WTC11 (cell line): ENCODE data around the gene TRIM17. TPM values are rescaled to one million over a fixed set of nuclear protein-coding genes. Genes with fewer than 3 reads are reported as not detected.
A peak's percentile ranks its signal among the peaks of the same experiment; 100 is the strongest.

Source experiments
- ATAC-seq: fragments of 200-7000 bp; cut with Tn5 transposase; 2 replicates; pipeline ENCODE4 v1.10.0; 2021; ENCODE audit warnings: mild to moderate bottlenecking, moderate library complexity
- CTCF ChIA-PET: fragments of 300-600 bp; sonication (Branson Sonifier 250); formaldehyde crosslinking; loops from one replicate; lab custom pipeline; 2021; ENCODE audit warnings: antibody characterized with exemption; lab: Charles Lee
- POLR2A ChIA-PET: fragments of 350-600 bp; sonication (Branson Sonifier 250); formaldehyde crosslinking; loops from one replicate; lab custom pipeline; 2021; ENCODE audit warnings: antibody characterized with exemption; lab: Charles Lee
- DNase-seq: peaks from one replicate; pipeline ENCODE4 v3.0.0; 2021; ENCODE audit warnings: low spot score
- H3K27ac Mint-ChIP-seq: 2 replicates; pipeline ENCODE4 v1.8.0; 2021; ENCODE audit warnings: mixed read lengths
- H3K27me3 Mint-ChIP-seq: 2 replicates; pipeline ENCODE4 v1.8.0; 2021; ENCODE audit warnings: low read depth, mild to moderate bottlenecking, moderate library complexity, mixed read lengths
- H3K36me3 Mint-ChIP-seq: 2 replicates; pipeline ENCODE4 v1.8.0; 2021; ENCODE audit warnings: mixed read lengths
- H3K4me1 Mint-ChIP-seq: 2 replicates; pipeline ENCODE4 v1.8.0; 2022; ENCODE audit warnings: mixed read lengths
- H3K4me3 Mint-ChIP-seq: 2 replicates; pipeline ENCODE4 v1.8.0; 2021; ENCODE audit warnings: mild to moderate bottlenecking, moderate library complexity, mixed read lengths
- H3K9me3 Mint-ChIP-seq: 2 replicates; pipeline ENCODE4 v1.8.0; 2021; ENCODE audit warnings: mixed read lengths
- CREM ChIP-seq: sonication (generic); formaldehyde crosslinking; IDR thresholded peaks from 2 replicates; pipeline ENCODE4 v1.8.1; 2022; ENCODE audit warnings: mild to moderate bottlenecking, missing genetic modification reagents, moderate library complexity
- ESRRA ChIP-seq: sonication (generic); formaldehyde crosslinking; IDR thresholded peaks from 2 replicates; pipeline ENCODE4 v1.8.1; 2022; ENCODE audit warnings: mild to moderate bottlenecking, missing genetic modification reagents, borderline replicate concordance
- ETV6 ChIP-seq: sonication (generic); formaldehyde crosslinking; IDR thresholded peaks from 2 replicates; pipeline ENCODE4 v1.8.1; 2022; ENCODE audit warnings: mild to moderate bottlenecking, missing genetic modification reagents
- FOXP1 ChIP-seq: sonication (generic); formaldehyde crosslinking; IDR thresholded peaks from 2 replicates; pipeline ENCODE4 v1.8.0; 2022; ENCODE audit warnings: missing genetic modification reagents, mild to moderate bottlenecking, moderate library complexity, borderline replicate concordance
- KAT7 ChIP-seq: sonication (generic); formaldehyde crosslinking; IDR thresholded peaks from 2 replicates; pipeline ENCODE4 v1.8.1; 2023; ENCODE audit warnings: missing genetic modification reagents, mild to moderate bottlenecking, borderline replicate concordance
- NR1H2 ChIP-seq: sonication (generic); formaldehyde crosslinking; IDR thresholded peaks from 2 replicates; pipeline ENCODE4 v1.9.0; 2021; ENCODE audit warnings: mild to moderate bottlenecking, moderate library complexity, missing genetic modification reagents
- OVOL2 ChIP-seq: fragments of 250-450 bp; sonication (Bioruptor Pico); IDR thresholded peaks from 2 replicates; pipeline ENCODE4 v1.9.0; 2021; ENCODE audit warnings: mild to moderate bottlenecking, borderline replicate concordance
- RELA ChIP-seq: sonication (generic); formaldehyde crosslinking; IDR thresholded peaks from 2 replicates; pipeline ENCODE4 v1.8.1; 2022; ENCODE audit warnings: missing genetic modification reagents, mild to moderate bottlenecking, borderline replicate concordance
- SMAD4 ChIP-seq: sonication (generic); formaldehyde crosslinking; IDR thresholded peaks from 2 replicates; pipeline ENCODE4 v1.8.0; 2022; ENCODE audit warnings: mild to moderate bottlenecking, missing genetic modification reagents
- SP1 ChIP-seq: sonication (generic); formaldehyde crosslinking; conservative IDR thresholded peaks from 2 replicates; pipeline ENCODE4 v1.8.1; 2022; ENCODE audit warnings: missing genetic modification reagents
- TEAD1 ChIP-seq: sonication (generic); formaldehyde crosslinking; IDR thresholded peaks from 2 replicates; pipeline ENCODE4 v1.8.0; 2022; ENCODE audit warnings: mild to moderate bottlenecking, missing genetic modification reagents
- ZNF232 ChIP-seq: sonication (generic); formaldehyde crosslinking; IDR thresholded peaks from 2 replicates; pipeline ENCODE4 v1.8.0; 2022; ENCODE audit warnings: mild to moderate bottlenecking, missing genetic modification reagents
- ZNF263 ChIP-seq: sonication (generic); formaldehyde crosslinking; IDR thresholded peaks from 2 replicates; pipeline ENCODE4 v1.8.1; 2022; ENCODE audit warnings: low read depth, mild to moderate bottlenecking, moderate library complexity, missing genetic modification reagents
- ZNF317 ChIP-seq: sonication (generic); formaldehyde crosslinking; IDR thresholded peaks from 2 replicates; pipeline ENCODE4 v1.8.1; 2023; ENCODE audit warnings: low read depth, mild to moderate bottlenecking, moderate library complexity, missing genetic modification reagents, borderline replicate concordance
- ZNF396 ChIP-seq: fragments of 250-450 bp; sonication (Bioruptor Pico); IDR thresholded peaks from 2 replicates; pipeline ENCODE4 v1.8.0; 2021; ENCODE audit warnings: mild to moderate bottlenecking, moderate library complexity, borderline replicate concordance
- ZNF671 ChIP-seq: fragments of 250-450 bp; sonication (Bioruptor Pico); IDR thresholded peaks from 2 replicates; pipeline ENCODE4 v1.8.0; 2021; ENCODE audit warnings: mild to moderate bottlenecking
- total RNA-seq: library from RNA; stranded (reverse); gene quantifications from 3 replicates; pipeline ENCODE4 v1.2.3, GENCODE V29; 2021
- TF ChIP-seq, protein P1 (sequence below): sonication (generic); formaldehyde crosslinking; conservative IDR thresholded peaks from 2 replicates; pipeline ENCODE4 v1.8.1; 2022; ENCODE audit warnings: mild to moderate bottlenecking, missing genetic modification reagents
- TF ChIP-seq, protein P2 (sequence below): sonication (generic); formaldehyde crosslinking; IDR thresholded peaks from 2 replicates; pipeline ENCODE4 v1.8.1; 2023; ENCODE audit warnings: mild to moderate bottlenecking, missing genetic modification reagents
- TF ChIP-seq, protein P3 (sequence below): fragments of 250-450 bp; sonication (Bioruptor Pico); conservative IDR thresholded peaks from 2 replicates; pipeline ENCODE4 v1.9.0; 2021; ENCODE audit warnings: mild to moderate bottlenecking
- TF ChIP-seq, protein P4 (sequence below): sonication (generic); formaldehyde crosslinking; IDR thresholded peaks from 2 replicates; pipeline ENCODE4 v1.8.1; 2022; ENCODE audit warnings: mild to moderate bottlenecking, missing genetic modification reagents, moderate library complexity, borderline replicate concordance
- TF ChIP-seq, protein P5 (sequence below): fragments of 250-450 bp; sonication (Bioruptor Pico); IDR thresholded peaks from 2 replicates; pipeline ENCODE4 v2.1.2; 2022; ENCODE audit warnings: mild to moderate bottlenecking, moderate library complexity
- TF ChIP-seq, protein P6 (sequence below): fragments of 250-450 bp; sonication (Bioruptor Pico); IDR thresholded peaks from 2 replicates; pipeline ENCODE4 v1.9.0; 2021; ENCODE audit warnings: moderate library complexity, mild to moderate bottlenecking, inconsistent platforms, borderline replicate concordance
- TF ChIP-seq, protein P7 (sequence below): sonication (generic); formaldehyde crosslinking; IDR thresholded peaks from 2 replicates; pipeline ENCODE4 v1.8.0; 2022; ENCODE audit warnings: mild to moderate bottlenecking, missing genetic modification reagents
- TF ChIP-seq, protein P8 (sequence below): sonication (generic); formaldehyde crosslinking; IDR thresholded peaks from 2 replicates; pipeline ENCODE4 v1.8.0; 2023; ENCODE audit warnings: missing genetic modification reagents
- TF ChIP-seq, protein P9 (sequence below): sonication (generic); formaldehyde crosslinking; conservative IDR thresholded peaks from 2 replicates; pipeline ENCODE4 v1.8.1; 2023; ENCODE audit warnings: mild to moderate bottlenecking, low read depth, missing genetic modification reagents, moderate library complexity

The TRIM17 gene
- total RNA-seq, 1 experiment from 2014 or later: 2.6 TPM

DNA sequence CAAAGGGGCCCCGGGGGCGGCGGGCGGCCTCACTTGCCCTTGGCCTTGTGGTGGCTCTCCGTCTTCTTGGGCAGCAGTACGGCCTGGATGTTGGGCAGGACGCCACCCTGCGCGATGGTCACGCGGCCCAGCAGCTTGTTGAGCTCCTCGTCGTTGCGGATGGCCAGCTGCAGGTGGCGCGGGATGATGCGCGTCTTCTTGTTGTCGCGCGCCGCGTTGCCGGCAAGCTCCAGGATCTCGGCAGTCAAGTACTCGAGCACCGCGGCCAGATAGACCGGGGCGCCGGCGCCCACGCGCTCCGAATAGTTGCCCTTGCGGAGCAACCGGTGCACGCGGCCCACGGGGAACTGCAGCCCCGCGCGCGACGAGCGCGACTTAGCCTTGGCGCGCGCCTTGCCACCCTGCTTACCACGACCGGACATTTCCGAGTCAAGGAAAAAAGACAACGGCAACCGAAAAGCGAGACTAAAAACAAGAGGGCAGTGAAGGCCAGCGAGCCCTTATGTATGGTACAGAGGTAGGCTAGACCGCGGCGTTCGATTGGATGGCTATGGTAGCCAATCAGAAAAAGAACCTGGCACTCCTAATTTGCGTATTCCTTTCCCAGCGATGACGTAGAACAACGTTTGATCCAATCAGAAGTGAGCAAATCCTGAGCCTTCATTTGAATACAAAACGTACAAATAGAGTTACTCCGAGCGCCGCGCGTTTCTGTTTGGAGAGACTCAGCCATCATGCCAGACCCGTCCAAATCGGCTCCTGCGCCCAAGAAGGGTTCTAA lies 40.9 kb upstream of the TRIM17 start:
- H3K27me3 Mint-ChIP-seq: peaks cover 11% of the 10 kb centered on the region
- ChIA-PET CTCF (interaction anchor here (0.6 to 2.2 kb wide), 12 partner anchors 9 to 64 kb away, joined by 3 to 12 read pairs (median 4); no protein-coding TSS in a partner anchor), POLR2A (interaction anchor here (0.6 to 3.1 kb wide), 20 partner anchors 9 to 391 kb away, joined by 3 to 52 read pairs (median 6); partner anchors contain the start of genes RNF187 and TRIM11)
- H3K9me3 Mint-ChIP-seq: no peaks in the 10 kb centered on the region
- peak; percentile 90 for ATAC-seq
- H3K4me1 Mint-ChIP-seq: peaks cover 33% of the 10 kb centered on the region
- peak; percentile 87 for DNase-seq
- H3K4me3 Mint-ChIP-seq: peak overlapping the region; percentile 96
- H3K36me3 Mint-ChIP-seq: peaks cover 3% of the 10 kb centered on the region; the same call in 1 of the 2 replicates
- H3K27ac Mint-ChIP-seq: peak overlapping the region; percentile 100
- TF ChIP-seq ZNF671 (no peak), FOXP1 (peak; percentile 82; the same call in 1 of the 2 replicates), CREM (CRISPR knock-in tag) (peak; percentile 59; the same call in 1 of the 2 replicates), NR1H2 (CRISPR knock-in tag) (no peak), ETV6 (peak; percentile 63; the same call in 1 of the 2 replicates), ZNF232 (CRISPR knock-in tag) (no peak), TEAD1 (no peak), ESRRA (CRISPR knock-in tag) (no peak), KAT7 (CRISPR knock-in tag) (no peak), ZNF317 (0 out of 2 replicates have a peak, but pooled peaks have one; percentile 39), RELA (CRISPR knock-in tag) (no peak; the same call in 1 of the 2 replicates), SP1 (CRISPR knock-in tag) (peak; percentile 45; the same call in 1 of the 2 replicates), SMAD4 (CRISPR knock-in tag) (no peak), ZNF263 (CRISPR knock-in tag) (no peak), ZNF396 (CRISPR knock-in tag) (no peak), OVOL2 (CRISPR knock-in tag) (no peak)
- TF ChIP-seq, protein P1, sequence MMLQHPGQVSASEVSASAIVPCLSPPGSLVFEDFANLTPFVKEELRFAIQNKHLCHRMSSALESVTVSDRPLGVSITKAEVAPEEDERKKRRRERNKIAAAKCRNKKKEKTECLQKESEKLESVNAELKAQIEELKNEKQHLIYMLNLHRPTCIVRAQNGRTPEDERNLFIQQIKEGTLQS: no peak
- TF ChIP-seq, protein P2, sequence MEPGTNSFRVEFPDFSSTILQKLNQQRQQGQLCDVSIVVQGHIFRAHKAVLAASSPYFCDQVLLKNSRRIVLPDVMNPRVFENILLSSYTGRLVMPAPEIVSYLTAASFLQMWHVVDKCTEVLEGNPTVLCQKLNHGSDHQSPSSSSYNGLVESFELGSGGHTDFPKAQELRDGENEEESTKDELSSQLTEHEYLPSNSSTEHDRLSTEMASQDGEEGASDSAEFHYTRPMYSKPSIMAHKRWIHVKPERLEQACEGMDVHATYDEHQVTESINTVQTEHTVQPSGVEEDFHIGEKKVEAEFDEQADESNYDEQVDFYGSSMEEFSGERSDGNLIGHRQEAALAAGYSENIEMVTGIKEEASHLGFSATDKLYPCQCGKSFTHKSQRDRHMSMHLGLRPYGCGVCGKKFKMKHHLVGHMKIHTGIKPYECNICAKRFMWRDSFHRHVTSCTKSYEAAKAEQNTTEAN: peak; percentile 58; the same call in 1 of the 2 replicates
- TF ChIP-seq, protein P3, sequence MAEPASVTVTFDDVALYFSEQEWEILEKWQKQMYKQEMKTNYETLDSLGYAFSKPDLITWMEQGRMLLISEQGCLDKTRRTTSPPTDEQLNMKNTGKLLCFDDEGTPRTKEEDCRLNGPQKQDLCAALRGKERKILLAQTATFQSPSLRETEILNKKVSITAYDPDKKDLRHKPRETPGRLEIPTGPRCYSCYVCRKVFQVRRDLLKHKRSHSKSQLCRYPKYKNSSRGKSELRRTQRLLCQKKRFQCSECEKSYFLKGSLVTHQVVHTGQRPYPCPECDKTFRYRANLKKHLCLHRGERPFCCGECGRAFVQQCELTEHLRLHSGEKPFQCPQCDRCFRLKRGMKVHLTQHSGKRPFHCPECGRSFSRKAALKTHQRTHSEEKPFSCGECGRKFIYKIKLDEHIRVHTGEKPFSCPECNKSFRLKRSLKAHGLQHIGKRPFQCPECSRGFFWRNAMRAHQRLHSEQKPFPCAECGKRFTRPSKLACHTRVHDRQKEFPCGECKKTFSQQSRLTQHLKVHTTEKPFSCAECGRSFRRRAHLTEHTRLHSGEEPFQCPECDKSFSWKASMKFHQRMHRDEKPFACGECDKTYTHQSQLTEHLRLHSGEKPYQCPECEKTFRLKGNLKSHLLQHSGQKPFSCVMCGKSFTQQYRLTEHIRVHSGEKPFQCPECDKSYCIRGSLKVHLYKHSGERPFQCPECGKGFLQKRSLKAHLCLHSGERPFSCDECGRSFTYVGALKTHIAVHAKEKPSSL (CRISPR knock-in tag): no peak
- TF ChIP-seq, protein P4, sequence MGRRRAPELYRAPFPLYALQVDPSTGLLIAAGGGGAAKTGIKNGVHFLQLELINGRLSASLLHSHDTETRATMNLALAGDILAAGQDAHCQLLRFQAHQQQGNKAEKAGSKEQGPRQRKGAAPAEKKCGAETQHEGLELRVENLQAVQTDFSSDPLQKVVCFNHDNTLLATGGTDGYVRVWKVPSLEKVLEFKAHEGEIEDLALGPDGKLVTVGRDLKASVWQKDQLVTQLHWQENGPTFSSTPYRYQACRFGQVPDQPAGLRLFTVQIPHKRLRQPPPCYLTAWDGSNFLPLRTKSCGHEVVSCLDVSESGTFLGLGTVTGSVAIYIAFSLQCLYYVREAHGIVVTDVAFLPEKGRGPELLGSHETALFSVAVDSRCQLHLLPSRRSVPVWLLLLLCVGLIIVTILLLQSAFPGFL (CRISPR knock-in tag): no peak
- TF ChIP-seq, protein P5, sequence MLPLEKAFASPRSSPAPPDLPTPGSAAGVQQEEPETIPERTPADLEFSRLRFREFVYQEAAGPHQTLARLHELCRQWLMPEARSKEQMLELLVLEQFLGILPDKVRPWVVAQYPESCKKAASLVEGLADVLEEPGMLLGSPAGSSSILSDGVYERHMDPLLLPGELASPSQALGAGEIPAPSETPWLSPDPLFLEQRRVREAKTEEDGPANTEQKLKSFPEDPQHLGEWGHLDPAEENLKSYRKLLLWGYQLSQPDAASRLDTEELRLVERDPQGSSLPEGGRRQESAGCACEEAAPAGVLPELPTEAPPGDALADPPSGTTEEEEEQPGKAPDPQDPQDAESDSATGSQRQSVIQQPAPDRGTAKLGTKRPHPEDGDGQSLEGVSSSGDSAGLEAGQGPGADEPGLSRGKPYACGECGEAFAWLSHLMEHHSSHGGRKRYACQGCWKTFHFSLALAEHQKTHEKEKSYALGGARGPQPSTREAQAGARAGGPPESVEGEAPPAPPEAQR (CRISPR knock-in tag): no peak
- TF ChIP-seq, protein P6, sequence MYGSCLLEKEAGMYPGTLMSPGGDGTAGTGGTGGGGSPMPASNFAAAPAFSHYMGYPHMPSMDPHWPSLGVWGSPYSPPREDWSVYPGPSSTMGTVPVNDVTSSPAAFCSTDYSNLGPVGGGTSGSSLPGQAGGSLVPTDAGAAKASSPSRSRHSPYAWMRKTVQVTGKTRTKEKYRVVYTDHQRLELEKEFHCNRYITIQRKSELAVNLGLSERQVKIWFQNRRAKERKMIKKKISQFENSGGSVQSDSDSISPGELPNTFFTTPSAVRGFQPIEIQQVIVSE (CRISPR knock-in tag): no peak
- TF ChIP-seq, protein P7, sequence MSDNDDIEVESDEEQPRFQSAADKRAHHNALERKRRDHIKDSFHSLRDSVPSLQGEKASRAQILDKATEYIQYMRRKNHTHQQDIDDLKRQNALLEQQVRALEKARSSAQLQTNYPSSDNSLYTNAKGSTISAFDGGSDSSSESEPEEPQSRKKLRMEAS (CRISPR knock-in tag): peak; percentile 81
- TF ChIP-seq, protein P8, sequence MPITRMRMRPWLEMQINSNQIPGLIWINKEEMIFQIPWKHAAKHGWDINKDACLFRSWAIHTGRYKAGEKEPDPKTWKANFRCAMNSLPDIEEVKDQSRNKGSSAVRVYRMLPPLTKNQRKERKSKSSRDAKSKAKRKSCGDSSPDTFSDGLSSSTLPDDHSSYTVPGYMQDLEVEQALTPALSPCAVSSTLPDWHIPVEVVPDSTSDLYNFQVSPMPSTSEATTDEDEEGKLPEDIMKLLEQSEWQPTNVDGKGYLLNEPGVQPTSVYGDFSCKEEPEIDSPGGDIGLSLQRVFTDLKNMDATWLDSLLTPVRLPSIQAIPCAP (CRISPR knock-in tag): peak; percentile 69; the same call in 1 of the 2 replicates
- TF ChIP-seq, protein P9, sequence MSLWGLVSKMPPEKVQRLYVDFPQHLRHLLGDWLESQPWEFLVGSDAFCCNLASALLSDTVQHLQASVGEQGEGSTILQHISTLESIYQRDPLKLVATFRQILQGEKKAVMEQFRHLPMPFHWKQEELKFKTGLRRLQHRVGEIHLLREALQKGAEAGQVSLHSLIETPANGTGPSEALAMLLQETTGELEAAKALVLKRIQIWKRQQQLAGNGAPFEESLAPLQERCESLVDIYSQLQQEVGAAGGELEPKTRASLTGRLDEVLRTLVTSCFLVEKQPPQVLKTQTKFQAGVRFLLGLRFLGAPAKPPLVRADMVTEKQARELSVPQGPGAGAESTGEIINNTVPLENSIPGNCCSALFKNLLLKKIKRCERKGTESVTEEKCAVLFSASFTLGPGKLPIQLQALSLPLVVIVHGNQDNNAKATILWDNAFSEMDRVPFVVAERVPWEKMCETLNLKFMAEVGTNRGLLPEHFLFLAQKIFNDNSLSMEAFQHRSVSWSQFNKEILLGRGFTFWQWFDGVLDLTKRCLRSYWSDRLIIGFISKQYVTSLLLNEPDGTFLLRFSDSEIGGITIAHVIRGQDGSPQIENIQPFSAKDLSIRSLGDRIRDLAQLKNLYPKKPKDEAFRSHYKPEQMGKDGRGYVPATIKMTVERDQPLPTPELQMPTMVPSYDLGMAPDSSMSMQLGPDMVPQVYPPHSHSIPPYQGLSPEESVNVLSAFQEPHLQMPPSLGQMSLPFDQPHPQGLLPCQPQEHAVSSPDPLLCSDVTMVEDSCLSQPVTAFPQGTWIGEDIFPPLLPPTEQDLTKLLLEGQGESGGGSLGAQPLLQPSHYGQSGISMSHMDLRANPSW (CRISPR knock-in tag): no peak
